ENCODE results near the gene PLA2G3. TPM values are rescaled to one million over a fixed set of nuclear protein-coding genes. Genes with fewer than 3 reads are reported as not detected.
"Not testable (repeated sequence)": the region's sequence is repeated elsewhere in the genome, so short reads cannot be mapped to it uniquely, and the experiment has no call there.

The PLA2G3 gene
- total and polyA plus RNA-seq, 2 experiments from 2014 or later = 1.1 to 7.3 TPM

- Histone ChIP-seq H3K4me1 (ENCODE audit: low read depth) (no peaks in the 10 kb centered on the region), H3K9me3 (ENCODE audit: low read depth) (no peaks in the 10 kb centered on the region), H3K27ac (no peak overlapping the region), H3K27me3 (no peaks in the 10 kb centered on the region), H3K36me3 (no peaks in the 10 kb centered on the region), H3K4me3 (no peak overlapping the region)
- DNase-seq (ENCODE audit: low read depth in 1 of 2, low spot score in 1 of 2) = no peak
- TF ChIP-seq, protein P1, sequence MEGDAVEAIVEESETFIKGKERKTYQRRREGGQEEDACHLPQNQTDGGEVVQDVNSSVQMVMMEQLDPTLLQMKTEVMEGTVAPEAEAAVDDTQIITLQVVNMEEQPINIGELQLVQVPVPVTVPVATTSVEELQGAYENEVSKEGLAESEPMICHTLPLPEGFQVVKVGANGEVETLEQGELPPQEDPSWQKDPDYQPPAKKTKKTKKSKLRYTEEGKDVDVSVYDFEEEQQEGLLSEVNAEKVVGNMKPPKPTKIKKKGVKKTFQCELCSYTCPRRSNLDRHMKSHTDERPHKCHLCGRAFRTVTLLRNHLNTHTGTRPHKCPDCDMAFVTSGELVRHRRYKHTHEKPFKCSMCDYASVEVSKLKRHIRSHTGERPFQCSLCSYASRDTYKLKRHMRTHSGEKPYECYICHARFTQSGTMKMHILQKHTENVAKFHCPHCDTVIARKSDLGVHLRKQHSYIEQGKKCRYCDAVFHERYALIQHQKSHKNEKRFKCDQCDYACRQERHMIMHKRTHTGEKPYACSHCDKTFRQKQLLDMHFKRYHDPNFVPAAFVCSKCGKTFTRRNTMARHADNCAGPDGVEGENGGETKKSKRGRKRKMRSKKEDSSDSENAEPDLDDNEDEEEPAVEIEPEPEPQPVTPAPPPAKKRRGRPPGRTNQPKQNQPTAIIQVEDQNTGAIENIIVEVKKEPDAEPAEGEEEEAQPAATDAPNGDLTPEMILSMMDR (IDR thresholded peaks at IDR 0.05; ENCODE audit: low read depth, low read length) = no peak
These were observed 38.6 kb upstream of the PLA2G3 start for GRCh38 chr22:31178859-31179258.

DNA sequence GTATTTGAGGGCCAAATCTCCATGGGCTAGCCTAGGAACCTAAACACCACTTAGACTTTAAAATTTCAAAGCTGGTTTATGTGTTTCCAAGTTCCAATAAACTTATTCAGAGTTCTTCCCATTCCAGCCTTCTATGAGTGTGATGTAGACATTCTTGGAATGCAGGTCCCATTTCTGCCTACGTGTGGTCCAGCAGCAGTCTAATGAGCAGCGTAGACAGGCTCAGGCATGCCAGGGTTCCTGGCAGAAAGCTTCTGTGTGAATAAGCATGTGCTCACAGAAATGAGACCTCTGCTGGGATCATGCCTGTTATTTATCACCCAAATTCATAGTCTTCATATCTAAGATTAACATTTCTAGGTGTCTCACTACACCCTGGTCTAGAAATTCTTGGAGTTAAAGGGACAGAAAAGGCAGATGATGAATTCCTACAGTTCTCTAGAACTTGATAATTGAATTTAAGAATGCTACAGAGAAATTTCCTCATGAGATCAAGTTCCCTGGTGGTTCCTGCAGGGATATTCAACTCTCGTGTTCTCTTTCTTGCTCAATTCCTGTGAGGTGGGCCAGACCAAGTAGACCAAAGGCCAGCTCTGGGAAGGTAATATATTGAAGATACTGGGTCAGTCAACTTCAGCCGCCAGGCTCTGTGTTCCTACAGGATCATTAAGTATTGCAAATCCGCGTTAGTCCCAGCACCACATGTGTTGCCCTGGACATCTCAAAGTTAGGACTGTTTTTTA lies 37.3 kb upstream of the PLA2G3 start:
- Histone ChIP-seq H3K27me3 (no peaks in the 10 kb centered on the region), H3K9me3 (ENCODE audit: low read depth) (no peaks in the 10 kb centered on the region), H3K36me3 (no peaks in the 10 kb centered on the region), H3K27ac (no peak overlapping the region), H3K4me3 (no peak overlapping the region), H3K4me1 (ENCODE audit: low read depth) (no peaks in the 10 kb centered on the region)
- TF ChIP-seq, protein P1 (IDR thresholded peaks at IDR 0.05; ENCODE audit: low read depth, low read length) = no peak
- DNase-seq (ENCODE audit: low read depth in 1 of 2, low spot score in 1 of 2) = peak in 1 of 2 donors; percentile 65

DNA sequence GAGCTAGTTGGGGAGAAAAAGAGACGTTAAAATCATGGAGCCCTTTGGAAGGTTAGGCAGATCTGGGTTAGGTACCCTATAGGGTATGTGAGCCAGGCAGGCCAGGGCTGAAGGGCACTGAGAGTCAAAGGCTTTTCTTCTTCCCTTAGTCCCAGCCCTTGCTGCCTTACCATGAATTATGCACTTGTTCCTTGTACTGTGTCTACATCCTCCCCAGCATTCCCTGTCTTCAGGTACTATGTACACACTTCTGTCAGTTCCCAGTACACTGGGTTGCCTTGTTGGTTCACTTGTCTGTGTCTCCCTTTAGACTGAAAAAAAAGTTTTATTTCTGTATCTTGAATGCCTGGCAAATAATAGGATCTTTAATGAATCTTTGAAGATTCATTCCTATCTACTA lies 36.6 kb upstream of the PLA2G3 start:
- H3K36me3 ChIP-seq = no peaks in the 10 kb centered on the region
- H3K4me1 ChIP-seq (ENCODE audit: low read depth) = no peaks in the 10 kb centered on the region
- DNase-seq (ENCODE audit: low read depth in 1 of 2, low spot score in 1 of 2) = no peak
- no peak overlapping the region for H3K27ac ChIP-seq
- H3K9me3 ChIP-seq (ENCODE audit: low read depth) = no peaks in the 10 kb centered on the region
- TF ChIP-seq, protein P1 (IDR thresholded peaks at IDR 0.05; ENCODE audit: low read depth, low read length) = no peak
- no peak overlapping the region for H3K4me3 ChIP-seq
- no peaks in the 10 kb centered on the region for H3K27me3 ChIP-seq

DNA sequence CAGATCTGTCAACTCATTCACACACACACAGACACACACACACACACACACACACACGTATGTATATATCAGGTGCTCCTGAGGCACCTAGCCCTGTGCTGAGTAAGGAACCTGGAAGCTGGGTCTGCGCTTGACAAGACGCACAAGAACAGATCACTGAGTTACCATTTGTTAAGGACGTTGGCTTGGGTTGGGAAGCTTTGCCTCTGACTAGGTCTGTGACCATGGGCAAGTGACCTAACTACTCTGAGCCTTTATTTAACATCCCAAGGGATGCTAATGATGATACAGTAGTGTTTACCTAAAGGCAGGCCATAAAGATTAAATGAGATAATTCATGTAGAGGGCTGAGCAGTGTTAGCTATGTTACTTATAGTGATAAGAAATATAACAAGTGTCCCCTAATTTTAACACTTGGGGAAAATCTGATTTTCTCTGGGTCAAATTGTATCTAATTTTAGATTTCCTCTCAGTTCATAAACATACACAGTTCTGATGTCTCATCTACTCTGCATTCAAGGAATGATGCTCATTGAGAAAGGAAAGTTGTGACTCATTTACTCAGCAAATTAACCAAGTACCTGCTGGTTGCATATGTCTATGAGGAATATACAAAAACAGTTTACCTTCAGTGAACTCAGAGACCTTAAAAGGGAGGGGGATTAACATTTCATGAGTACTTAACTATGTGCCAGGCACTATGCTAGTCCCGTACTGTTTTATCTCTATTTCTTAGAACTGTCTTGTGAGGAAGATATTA lies 33.3 kb upstream of the PLA2G3 start:
- H3K4me1 ChIP-seq (ENCODE audit: low read depth) = no peaks in the 10 kb centered on the region
- H3K27me3 ChIP-seq = no peaks in the 10 kb centered on the region
- DNase-seq (ENCODE audit: low read depth in 1 of 2, low spot score in 1 of 2) = peak in 1 of 2 donors; percentile 64
- H3K36me3 ChIP-seq = no peaks in the 10 kb centered on the region
- H3K4me3 ChIP-seq = no peak overlapping the region
- H3K27ac ChIP-seq = no peak overlapping the region
- no peaks in the 10 kb centered on the region for H3K9me3 ChIP-seq (ENCODE audit: low read depth)
- TF ChIP-seq, protein P1 (IDR thresholded peaks at IDR 0.05; ENCODE audit: low read depth, low read length) = no peak

GRCh38 chr22:31171734-31172133 lies 31.4 kb upstream of the PLA2G3 start:
- DNase-seq (ENCODE audit: low read depth in 1 of 2, low spot score in 1 of 2); H3K4me1 ChIP-seq (ENCODE audit: low read depth); H3K27me3 ChIP-seq; H3K9me3 ChIP-seq (ENCODE audit: low read depth); H3K4me3 ChIP-seq; H3K36me3 ChIP-seq; H3K27ac ChIP-seq: not testable (repeated sequence)

DNA sequence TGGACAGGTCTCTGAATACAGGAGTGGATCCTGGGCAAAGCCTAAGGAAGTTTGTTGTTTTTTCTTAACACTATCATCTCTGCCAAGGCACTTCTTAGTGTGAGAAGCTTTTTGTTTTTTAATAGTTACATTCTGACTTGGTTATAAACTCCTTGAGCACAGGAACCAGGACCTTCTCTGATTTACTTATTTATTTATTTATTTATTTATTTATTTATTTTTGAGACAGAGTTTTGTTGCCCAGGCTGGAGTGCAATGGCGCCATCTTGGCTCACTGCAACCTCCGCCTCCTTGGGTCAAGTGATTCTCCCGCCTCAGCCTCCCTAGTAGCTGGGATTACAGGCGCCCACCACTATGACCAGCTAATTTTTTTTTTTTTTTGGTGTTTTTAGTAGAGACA lies 30.7 kb upstream of the PLA2G3 start:
- H3K9me3 ChIP-seq (ENCODE audit: low read depth) = no peaks in the 10 kb centered on the region
- H3K4me1 ChIP-seq (ENCODE audit: low read depth) = no peaks in the 10 kb centered on the region
- H3K27me3 ChIP-seq = no peaks in the 10 kb centered on the region
- no peaks in the 10 kb centered on the region for H3K36me3 ChIP-seq
- DNase-seq (ENCODE audit: low read depth in 1 of 2, low spot score in 1 of 2) = no peak
- TF ChIP-seq, protein P1 (IDR thresholded peaks at IDR 0.05; ENCODE audit: low read depth, low read length) = no peak
- no peak overlapping the region for H3K27ac ChIP-seq
- H3K4me3 ChIP-seq = no peak overlapping the region
